Hematopoietic multipotent progenitor cell treated with erythropoietin and hydrocortisone succinate and interleukin-3 and kit ligand, for 15 days (in vitro differentiated cells): ENCODE results near the gene CTAGE1.

Source experiments
- DNase-seq: peaks from one replicate; pipeline ENCODE4 v3.0.0-alpha.2; 2015; ENCODE audit warnings: low spot score

Gene CTAGE1

GRCh38 chr18:22391407-22392345 is 26.0 kb downstream of the CTAGE1 start:
- no peak for DNase-seq

GRCh38 chr18:22387787-22388186 is 29.9 kb downstream of the CTAGE1 start:
- DNase-seq = no peak

GRCh38 chr18:22387364-22387763 is 30.4 kb downstream of the CTAGE1 start:
- DNase-seq = no peak

- DNase-seq = no peak
These were observed 32.0 kb downstream of the CTAGE1 start for GRCh38 chr18:22385718-22386117.

GRCh38 chr18:22378672-22379282 is 38.9 kb downstream of the CTAGE1 start:
- DNase-seq = no peak

GRCh38 chr18:22377769-22378168 is 39.9 kb downstream of the CTAGE1 start:
- DNase-seq = no peak

- no peak for DNase-seq
These were observed 47.3 kb downstream of the CTAGE1 start for GRCh38 chr18:22370414-22370813.

GRCh38 chr18:22368021-22368420 is 49.7 kb downstream of the CTAGE1 start:
- DNase-seq = no peak

GRCh38 chr18:22367303-22367702 is 50.4 kb downstream of the CTAGE1 start:
- no peak for DNase-seq

- no peak for DNase-seq
These were observed 53.8 kb downstream of the CTAGE1 start for GRCh38 chr18:22363867-22364463.
